T-helper 2 cell (primary cell): ENCODE data around the gene BATF.

Experiments used
- DNase-seq, 5 experiments: peaks; one replicate each; pipeline versions ENCODE4 v3.0.0 to v3.0.0-alpha.2; 2012 to 2022

BATF gene

DNA sequence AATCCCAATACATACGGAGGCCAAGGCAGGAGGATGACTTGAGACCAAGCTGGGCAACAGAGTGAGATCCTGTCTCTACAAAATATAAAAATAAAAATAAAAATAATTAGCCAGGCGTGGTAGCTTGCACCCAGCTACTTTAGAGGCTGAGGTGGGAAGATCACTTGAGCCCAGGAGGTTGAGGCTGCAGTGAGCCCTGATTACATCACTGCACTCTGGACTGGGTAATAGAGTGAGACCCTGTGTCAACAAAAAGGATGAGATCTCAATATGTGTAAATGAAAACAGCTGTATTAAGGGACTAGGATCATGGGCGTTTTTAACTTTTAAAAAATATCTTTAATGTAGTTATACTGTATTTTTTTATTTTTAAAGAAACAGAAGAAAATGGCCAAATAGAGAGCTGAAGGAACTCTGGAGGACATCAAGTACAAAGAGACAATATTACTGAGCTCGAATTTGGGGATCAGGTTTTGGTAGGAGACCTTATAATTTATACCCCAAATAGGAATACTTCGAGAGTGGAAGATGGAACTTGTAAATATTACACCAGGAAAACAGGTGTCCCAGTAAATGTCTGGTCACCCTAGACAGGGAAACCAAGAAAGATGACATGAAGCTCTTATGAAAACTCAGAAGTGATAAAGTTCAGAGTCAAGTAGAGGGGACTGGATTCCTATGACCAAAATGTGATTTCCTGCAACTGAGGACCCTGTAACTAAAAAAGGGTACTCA, 13.1 kb downstream of the BATF start:
- no peak for DNase-seq

- DNase-seq: no peak
These were observed 14.8 kb downstream of the BATF start for GRCh38 chr14:75537071-75537470.

GRCh38 chr14:75539162-75539560, 16.9 kb downstream of the BATF start:
- no peak for DNase-seq

DNA sequence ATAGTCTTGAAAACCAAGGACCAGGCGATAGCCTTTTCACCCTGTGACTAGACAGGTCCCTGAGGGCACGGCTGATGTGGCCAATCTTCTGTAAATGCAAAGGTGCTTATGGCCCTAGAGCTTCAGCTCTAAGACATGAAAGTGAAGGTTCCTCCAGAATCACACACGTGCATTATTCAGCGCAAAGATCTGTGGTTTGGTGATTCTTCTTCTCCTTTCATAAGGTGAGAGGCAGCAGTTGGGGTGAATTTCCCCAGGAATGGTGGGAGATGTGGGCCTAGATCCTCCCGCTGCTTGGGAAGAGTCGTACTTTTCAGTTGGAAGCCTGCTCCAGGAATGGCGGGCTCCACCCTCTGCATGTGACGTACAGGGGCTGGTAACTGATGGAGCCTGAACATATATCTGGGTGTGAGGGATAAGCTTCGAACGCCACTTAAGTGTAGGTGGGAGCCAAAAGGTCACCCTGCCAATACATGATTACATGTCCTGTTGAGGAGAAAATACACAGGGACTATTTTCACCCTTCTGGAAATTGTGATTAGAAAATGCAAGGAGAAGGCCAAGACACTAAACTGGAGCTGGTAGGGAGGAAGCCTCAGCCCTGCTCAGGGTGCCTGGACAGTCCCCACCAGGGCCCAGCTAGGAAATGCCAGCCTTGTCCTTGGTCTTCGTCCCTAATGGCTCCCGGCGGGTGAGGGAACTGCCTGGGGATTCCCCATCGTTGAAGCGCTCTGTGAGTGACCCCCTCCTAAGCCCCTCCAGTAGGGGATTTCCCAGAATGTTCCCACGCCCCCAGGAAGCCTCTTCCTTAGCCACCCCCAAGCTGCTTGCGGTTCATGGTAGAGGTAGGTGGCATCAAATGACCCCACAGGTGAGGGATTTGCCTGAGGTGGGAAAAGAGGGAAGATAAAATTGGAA, 17.6 kb downstream of the BATF start:
- DNase-seq: peak in 4 of 5 experiments; percentile 27 to 69 (median 43)

GRCh38 chr14:75540479-75540851, 18.2 kb downstream of the BATF start:
- DNase-seq: no peak

DNA sequence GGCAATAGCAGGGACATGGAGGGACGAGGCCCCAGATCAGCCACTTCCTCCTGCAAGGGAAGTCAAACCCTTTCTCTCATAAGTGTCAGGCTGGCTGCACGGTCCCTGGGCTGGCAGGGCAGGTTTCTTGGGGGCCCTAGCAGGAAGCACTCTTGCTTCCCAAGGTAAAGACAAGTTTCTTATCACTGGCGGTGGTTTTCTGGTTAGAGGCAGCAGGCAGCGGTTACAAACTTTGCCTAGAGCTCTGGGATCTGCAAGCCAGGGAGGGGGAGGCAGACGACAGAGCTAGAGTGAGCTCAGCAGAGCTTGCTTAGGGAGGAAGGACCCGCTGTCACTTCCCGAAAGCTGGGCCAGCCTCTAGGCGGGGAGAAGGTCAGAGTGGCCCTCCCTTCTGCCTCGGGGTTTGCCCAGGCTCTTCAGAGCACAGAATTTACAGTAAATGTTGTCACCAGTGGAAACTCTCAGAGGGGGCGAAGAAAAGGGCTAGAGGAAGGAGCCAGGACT, 20.4 kb downstream of the BATF start:
- peak; percentile 35 to 88 (median 65) for DNase-seq

GRCh38 chr14:75543253-75543652, 21.0 kb downstream of the BATF start:
- peak in 2 of 5 experiments; percentile 26 to 68 for DNase-seq

- no peak for DNase-seq
These were observed 21.5 kb downstream of the BATF start for GRCh38 chr14:75543786-75544185.

- no peak for DNase-seq
These were observed 23.6 kb downstream of the BATF start for GRCh38 chr14:75545907-75546306.

- no peak for DNase-seq
These were observed 25.4 kb downstream of the BATF start for GRCh38 chr14:75547552-75548250.

DNA sequence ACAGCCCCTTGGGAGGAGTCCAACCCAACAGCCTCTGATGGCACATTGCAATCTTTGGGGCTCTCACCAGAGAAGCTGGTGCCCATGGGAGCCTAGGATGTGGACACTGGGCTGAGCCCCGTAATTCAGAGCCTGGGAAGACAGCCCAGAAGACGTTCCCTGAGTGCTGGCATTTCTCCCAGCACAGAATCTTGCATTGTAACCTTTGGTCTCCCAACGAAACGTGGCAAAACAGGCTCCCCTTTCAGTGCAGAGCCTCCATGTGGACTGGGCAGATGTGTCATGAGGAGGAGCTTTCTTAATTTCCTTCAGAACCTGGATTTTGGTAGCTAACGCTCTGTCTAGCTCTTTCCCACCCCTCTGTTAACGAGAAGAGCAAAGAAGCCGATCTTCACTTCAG, 26.3 kb downstream of the BATF start:
- DNase-seq: no peak

DNA sequence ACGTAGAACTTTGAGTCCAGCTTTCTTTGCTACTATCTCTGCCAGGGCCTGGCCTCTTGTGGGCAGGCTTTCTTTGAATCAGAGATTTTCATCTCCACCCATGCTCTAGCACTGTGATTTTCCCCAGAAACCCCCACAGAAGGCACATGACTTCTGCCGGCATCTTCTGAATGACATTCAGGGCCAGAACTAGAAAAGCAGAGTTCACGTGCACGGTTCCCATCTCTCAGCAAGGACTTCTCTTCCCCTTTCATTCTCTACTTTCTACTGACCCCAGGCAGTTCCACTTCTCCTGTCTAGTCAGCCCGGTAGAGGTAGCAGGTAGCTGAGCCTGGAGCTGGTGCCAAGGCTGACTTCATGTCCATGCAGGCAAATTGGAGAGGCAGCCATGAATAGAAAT, 26.9 kb downstream of the BATF start:
- DNase-seq: peak in 1 of 5 experiments; percentile 69

DNA sequence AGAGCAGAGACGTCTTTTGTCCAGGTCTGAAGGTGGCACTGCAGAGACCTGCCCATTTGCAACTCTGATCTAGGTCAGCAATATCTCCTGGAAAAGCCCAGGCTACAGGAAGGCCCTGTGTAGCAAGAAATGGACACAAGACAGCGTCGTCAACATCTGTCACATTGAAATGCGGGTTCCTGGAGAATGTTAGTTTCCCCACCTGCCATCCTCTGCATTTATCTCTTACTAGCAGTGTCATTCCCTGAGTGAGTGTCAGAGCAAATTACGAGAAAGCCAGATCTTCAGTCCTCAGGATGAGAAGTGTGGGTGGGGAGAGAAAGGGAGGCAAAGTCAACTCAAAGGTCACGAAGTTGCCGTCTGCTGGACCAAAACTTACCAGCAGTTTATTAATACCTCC, 28.8 kb downstream of the BATF start:
- no peak for DNase-seq

DNA sequence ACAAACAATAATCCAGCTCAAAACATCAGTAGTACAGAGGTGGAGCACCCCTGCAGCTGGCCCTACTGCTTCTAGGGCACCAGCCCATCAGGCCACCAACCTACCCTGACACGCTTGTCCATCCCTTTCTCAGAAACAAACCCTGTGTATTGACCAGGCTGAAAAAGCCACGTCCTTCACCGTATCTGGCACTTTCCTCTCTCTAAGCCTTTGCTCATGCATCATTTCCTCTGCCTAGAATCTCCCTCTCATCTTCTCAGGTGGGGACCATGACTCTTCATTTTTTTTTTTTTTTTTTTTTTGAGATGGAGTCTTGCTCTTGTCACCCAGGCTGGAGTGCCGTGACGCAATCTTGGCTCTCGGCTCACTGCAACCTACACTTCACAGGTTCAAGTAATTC, 30.9 kb downstream of the BATF start:
- DNase-seq: no peak

- no peak for DNase-seq
These were observed 31.6 kb downstream of the BATF start for GRCh38 chr14:75553761-75554364.

GRCh38 chr14:75554482-75554881, 32.2 kb downstream of the BATF start:
- DNase-seq: no peak

DNA sequence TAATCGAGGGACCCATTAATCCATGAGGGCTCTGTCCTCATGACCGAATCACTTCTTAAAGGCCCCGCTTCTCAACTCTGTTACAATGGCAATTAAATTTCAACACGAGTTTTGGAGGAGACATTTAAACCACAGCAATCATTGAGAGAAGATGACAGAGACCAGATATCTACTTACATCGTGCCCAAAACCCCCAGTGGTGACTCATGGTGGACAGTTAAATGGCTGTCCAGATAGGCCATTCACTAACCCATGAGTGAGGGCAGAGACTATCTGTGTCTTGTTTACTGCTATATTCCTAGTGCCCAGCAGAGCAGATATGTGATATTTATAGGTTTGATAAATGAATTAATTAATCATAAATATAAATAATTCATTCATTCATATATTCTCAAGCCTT, 36.2 kb downstream of the BATF start:
- no peak for DNase-seq

GRCh38 chr14:75559045-75559444, 36.8 kb downstream of the BATF start:
- DNase-seq: no peak

GRCh38 chr14:75559451-75560222, 37.4 kb downstream of the BATF start:
- peak in 2 of 5 experiments; percentile 52 to 66 for DNase-seq

GRCh38 chr14:75561013-75561432, 38.8 kb downstream of the BATF start:
- peak in 2 of 5 experiments; percentile 21 to 38 for DNase-seq

DNA sequence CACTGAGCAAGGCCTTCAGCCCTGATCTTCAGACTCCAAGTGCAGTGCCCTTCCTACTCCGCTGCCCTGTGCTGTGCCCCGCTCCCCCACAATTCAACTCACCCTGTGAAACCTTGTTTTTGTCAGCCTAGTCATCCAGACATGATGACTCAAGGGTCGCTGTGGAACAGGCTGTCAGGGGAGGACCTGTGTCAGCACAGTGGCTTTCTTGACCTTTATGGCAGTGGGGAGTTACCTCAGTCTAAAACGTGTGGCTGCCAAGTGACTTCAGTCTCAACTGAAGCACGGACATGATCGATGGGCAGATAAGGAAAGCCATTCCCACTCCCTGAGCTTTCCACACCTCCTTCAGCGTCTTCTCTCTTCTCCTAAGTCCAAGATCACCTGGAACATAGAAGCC, 39.8 kb downstream of the BATF start:
- peak in 1 of 5 experiments; percentile 57 for DNase-seq

DNA sequence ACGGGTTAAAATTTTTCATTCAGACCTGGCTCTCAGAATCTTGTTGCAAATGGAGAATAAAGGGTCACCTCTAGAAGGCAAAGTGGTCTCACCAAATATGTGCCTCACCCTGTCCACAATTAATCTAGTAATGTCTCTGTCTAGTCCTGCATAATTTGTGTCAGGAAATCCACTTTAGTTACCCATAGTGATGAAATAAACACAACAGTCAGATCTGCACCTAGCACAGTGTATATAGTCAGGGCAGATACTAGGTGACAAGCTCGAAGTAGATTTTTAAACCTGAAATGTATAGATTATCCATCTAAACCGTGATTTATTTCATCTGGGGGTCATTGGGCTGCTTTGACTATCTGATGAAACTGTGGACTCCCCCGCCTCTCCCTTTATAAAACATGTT, 40.2 kb downstream of the BATF start:
- no peak for DNase-seq
